HG03175 (cell line): ENCODE data around the gene ABI1.

Experiments
- ATAC-seq: cut with Tn5 transposase; IDR thresholded peaks from one replicate; pipeline ENCODE4 v1.9.1; 2021; ENCODE audit warnings: mild to moderate bottlenecking, moderate library complexity; ENCODE audit not compliant: unreplicated experiment

The ABI1 gene

DNA sequence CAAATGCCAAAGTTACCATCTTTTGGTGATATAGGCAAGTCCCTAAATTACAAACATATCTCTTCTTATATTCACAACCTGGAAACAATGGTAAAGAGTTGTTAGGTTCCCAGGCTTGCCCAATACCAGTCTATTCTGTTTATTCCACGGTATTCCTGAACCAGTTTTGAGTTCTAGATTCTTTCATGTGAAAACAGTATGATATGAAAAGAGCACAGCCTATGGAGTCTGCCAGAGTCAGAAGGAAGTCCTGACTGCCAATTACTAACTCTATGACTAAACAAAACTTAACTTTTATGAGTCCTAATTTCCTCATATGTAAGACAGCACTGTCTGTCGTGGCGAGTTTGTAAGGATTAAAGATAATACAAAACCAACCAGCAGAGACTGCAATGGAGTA, 5.6 kb downstream of the ABI1 start:
- ATAC-seq, result no peak

DNA sequence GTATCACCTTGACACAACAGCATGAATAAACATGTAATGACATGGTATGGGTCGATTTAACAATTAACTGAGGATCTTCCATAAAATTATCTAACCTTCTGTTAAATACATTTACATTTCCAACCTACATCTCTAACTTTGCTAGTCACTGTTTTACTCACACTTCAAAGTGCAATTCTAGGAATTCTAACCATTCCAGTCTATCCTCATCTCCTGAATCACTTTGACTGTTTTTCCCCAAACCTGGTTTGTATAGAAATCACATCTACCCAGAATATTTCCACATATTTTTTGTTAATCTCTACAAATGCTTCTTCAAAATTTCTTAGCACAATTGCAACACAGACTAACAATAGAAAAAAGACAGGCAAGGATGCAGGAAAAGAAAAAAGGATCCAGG, 6.2 kb downstream of the ABI1 start:
- ATAC-seq, result no peak

DNA sequence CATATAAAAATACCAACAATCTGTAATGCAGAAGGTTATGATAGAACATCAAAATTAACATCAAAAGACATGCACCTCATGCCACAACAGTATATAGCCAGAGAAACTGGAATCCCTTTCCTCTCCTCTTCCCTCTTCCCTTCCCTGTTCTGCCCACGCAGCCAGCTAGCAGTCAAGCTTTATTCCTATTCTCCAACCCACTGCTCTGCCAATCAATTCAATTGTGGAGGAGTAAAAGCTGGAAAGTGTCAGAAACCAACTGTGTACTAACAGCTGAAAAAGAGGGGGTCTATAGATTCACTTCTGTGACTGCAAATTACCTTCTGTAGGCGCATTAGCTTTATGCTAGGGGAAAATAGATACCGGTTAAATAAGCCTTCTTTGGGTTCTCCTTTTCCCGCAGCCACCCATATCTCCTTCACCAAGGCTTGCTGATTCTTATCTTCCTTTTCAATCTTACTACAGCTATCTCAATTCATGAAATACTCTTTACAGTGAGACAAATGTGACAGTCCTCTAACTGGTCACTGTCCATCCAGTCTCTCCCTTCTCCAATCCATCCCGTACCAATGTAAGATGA, 16.3 kb downstream of the ABI1 start:
- no peak for ATAC-seq

DNA sequence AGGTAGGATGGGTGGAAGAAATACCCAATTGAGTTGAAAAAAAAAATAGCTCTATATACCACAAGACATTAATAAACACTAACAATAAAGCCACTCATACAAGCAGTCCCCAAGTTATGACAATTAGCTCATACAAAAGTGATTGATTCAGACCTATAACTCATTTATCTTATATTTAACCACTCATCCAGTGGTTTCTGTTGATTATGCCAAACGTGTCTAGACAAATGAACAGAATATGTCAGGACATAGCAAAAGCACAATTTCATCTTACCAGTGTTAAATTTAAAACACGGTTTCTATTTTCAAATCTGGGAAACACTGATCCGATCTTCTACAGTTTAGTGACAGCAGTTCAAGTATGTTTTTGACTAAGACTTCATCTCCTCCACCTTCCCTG, 17.0 kb downstream of the ABI1 start:
- no peak for ATAC-seq

DNA sequence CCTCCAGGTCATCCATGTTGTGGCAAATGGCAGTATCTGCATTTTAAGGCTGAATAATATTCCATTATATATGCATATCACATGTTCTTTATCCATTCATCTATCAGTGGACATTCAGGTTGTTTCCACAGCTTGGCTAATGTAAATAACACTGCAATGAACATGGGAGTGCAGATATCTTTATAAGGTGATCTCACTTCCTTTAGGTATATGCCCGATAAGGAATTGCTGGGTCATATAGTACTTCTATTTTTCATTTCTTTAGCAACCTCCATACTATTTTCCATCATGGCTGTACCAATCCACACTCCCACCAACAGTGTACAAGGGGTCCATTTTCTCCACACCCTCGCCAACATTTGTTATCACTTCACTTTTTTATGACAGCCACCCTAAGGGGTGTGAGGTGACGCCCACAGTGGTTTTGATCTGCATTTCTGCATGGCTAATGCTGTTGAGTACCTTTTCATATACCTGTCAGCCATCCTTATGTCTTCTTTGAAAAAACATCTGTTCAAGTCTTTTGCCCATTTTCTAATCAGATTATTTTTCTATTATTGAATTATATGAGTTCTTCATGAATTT, 18.9 kb downstream of the ABI1 start:
- ATAC-seq, result no peak

DNA sequence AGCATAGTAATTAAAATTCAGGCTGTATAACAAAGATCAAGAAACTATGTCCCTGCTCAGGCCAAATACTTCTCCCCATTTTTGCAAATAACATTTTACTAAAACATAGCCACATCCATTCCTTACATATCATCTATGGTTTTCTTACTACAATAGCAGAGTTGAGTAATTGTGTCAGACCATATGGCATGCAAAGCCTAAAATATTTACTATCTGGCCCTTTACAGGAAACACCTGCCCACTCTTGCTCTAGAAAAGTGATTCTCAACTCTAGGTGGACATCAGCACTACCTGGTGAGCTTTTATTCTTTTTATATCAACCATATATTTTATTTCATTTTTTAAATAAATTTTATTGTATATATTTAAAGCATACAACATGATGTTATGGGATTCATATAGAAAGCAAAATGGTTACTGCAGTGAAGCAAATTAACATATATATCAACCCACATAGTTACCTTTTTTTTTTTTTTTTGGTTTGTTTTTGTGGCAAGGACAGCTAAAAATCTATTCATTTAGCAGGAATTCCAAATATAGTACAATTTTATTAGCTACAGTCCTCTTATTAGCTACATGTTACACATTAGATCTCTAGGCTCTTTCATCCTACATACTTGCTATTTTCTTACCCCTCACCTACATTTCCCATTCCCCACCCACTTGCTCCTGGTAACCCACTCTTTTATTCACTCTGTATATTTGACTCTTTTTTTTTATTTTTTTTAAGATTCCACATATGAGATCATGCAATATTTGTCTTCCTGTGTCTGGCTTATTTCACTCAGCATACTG, 19.6 kb downstream of the ABI1 start:
- no peak for ATAC-seq

DNA sequence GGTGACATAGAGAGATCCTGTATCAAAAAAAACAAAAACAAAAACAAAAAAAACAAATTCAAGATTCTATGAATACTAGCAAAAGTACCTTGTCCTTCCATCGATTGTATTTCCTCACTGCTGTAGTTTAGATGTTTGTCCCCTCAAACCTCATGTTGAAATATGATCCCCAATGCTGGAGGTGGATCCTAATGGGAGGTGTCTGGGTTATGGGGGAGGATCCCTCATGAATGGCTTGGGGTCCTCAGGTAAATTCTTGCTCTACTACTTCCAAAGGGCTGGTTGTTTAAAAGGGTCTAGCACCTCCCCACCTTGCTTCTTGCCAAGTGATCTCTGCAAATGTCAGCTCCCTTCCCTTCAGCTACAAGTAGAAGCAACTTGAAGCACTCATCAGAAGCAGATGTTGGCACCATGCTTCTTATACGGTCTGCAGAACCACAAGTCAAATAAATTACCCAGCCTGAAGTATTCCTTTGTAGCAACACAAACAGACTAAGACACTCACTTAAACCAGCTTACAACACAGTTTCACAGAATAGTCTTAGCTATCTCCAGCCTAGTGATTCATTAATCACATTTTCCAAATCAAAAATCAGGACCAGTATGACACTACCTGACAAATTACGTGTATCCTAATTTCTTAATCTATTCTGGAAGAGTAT, 20.7 kb downstream of the ABI1 start:
- no peak for ATAC-seq

DNA sequence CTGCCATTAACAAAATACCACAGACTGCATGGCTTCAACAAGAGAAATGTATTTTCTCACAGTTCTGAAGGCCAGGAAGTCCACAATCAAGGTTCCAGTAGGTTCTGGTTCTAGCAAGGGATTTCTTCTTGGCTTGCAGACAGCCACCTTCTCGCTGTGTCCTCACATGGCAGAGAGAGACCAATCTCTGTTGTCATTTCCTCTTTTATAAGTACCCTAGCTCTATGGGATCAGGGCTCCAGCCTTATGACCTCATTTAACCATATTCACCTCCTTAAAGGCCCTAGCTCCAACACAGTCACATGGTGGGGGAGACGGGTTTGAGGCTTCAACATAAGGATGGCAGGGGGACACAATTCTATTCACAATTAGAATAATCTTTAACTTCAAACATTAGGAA, 23.6 kb downstream of the ABI1 start:
- ATAC-seq, result no peak

DNA sequence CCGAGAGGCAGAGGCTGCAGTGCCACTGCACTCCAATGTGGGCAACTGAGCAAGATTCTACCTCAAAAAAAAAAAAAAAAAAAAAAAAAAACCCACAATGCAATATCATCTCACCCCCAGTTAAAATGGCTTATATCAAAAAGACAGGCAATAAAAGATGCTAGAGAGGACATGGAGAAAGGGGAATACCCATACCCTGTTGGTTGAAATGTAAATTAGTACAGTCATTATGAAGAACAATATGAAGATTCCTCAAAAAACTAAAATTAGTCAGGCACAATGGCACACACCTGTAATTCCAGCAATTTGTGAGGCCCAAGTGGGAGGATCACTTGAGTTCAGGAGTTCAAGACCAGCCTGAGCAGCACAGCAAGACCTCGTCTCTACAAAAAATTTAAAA, 25.7 kb downstream of the ABI1 start:
- no peak for ATAC-seq

DNA sequence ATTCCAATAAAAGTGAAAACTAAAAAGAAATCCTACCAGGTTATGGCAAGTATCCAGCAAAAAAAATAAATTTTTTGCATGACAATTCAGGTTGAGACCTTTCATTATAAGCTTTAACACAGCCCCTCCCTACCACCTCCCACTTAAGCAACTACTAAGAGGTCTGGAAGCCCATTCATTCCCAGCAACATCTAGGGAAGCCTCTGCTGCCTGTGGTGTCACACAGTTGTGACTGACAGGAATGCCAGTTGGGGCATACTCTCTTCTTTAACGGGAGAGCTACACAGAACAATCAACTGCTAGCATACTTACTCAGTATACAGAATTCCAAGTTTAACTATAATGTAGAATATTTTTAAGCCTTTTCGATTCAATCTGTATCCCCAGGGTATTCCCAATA, 27.8 kb downstream of the ABI1 start:
- ATAC-seq, result no peak

DNA sequence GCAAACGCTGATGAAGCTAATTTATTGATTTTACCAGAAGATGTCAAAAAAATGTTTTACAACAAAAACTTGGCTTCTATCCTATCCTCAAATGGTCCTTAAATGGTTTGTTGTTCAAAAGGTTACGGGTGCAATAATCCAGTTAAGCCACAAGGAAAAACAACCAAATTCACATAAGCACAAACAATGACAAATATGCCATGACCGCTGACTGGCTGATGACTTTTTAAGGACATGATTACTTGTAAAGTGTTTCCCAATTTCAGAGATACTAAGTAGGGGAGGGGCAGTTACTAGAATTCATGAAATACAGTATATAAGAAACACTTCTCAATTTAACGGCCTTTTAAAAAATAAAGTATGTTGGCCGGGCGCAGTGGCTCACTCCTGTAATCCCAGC, 28.8 kb downstream of the ABI1 start:
- no peak for ATAC-seq

DNA sequence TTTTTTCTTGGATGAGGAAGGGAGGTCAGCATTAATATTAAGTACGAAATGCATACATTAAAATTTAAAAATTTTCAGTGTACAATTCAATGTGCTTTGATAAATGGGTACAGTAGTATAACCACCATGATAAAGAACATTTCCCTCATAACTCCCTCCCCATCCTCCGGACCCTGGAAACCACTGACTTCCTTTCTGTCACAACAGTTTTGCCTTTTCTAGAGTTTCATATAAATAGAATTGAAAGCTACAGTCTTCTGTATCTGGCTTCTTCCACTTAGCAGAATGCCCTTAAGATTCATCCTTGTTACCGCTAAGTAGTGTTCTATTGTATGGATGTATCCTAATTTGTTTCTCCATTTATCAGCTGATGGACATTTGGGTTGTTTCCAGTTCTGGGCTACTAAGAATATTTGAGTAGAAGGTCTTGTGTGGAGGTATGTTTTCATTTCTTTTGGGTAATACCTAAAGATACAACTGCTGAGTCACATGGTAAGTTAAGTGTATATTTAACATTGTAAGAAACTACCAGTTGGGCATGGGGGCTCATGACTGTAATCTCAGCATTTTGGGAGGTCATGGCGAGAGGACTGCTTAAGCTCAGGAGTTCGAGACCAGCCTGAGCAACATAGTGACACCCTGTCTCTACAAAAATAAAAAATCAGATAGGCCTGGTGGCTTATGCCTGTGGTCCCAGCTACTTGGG, 30.8 kb downstream of the ABI1 start:
- no peak for ATAC-seq

DNA sequence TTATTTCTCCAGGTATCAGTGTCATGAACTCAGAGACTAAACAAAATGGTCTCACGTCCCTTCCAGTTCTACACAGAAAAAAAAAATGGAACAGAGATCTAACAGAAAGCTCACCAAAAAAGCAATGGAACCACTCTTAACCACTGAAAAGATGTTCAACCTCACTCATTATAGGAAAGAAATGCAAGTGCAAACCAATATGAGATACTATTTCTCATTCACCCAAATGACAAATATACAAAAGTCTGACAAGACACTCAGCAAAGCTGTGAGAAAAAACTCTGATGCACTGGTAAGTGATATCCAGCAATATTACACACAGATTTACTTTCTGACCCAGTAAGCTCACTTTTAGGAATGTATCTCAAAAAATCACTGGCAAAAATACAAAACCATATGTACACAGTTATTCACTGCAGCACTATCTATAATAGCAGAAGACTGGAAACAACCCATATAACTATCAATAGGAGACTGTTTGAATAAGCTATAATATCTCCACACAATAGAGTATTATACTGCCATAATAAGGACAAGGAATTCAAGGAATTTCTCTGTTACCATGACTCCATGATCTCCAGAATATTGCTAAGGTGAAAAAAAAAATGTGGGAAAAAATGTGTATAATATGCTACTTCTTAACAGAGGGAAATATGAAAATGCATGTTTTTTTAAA, 36.6 kb downstream of the ABI1 start:
- ATAC-seq, result no peak

DNA sequence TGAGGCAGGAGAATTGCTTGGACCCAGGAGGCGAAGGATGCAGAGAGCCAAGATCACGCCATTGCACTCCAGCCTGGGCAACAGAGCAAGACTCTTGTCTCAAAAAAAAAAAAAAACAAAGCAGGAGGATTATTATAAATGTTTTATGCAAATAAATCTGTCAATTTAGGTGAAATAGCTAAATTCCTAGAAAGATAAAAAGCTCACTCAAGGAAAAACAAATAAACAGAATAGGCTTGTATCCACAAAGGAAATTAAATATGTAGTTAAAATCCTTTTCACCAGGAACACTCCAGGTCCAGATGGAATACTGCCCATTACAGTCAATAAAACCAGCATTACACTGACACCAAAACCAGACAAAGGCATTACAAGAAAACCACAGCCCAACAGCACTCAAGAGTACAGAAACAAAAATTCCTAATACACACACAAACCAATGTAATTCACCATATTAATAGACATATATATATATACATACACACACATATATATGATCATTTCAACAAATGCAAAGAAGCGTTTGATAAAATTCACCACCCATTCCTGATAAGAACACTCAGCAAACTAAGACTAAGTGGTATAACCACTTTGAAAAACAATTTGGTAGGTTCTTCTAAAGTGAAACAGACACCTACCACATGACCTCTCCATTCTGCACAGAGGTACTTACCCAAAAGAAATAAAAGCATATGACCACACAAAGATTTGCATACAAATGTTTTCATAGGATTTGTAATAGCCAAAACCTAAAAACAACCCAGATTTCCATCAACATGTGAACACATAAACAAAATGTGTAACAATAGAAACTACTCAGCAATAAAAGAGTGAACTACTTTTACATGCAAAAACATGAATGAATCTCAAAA, 38.8 kb downstream of the ABI1 start:
- no peak for ATAC-seq

DNA sequence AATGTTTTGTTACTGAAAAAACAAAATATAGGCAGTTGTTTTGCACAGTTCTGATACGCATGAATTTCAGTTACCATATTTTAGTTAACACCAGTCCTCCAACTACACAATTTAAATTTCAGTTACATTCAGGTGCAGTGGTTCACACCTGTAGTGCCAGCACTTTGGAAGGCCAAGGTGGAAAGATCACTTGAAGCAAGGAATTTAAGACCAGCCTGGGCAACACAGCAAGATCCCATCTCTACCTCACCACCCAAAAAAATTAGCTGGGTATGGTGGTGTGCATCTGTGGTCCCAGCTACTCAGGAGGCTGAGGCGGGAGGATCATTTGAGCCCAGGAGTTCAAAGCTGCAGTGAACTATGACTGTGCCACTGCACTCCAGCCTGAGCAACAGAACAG, 45.3 kb downstream of the ABI1 start:
- ATAC-seq, result no peak

DNA sequence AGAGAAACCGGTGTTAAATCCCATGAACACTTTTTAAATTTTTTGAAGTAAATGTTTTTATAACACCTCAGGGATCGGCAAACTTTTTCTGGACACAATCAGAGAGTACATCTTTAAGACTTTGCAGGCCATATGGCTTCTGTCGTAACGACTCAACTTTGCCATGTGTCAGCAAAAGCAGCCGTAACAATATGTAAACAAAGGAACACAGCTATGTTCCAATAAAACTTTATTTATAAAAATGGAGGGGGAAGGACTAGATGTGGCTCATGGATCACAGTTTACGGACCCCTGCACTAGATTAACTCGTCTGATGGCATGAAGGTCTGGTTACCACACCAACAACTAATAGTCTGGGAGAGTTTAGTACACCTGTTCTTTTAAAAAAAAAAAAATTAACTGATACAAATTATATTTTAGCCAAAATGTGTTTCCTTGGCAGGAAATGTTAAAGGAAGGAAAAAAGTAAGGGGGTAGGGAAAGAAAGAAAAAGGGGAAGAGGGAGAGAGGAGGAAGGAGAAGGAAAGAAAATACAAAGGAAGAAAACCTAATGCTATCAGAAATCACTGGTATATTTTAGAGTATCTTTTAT, 50.2 kb downstream of the ABI1 start:
- no peak for ATAC-seq

DNA sequence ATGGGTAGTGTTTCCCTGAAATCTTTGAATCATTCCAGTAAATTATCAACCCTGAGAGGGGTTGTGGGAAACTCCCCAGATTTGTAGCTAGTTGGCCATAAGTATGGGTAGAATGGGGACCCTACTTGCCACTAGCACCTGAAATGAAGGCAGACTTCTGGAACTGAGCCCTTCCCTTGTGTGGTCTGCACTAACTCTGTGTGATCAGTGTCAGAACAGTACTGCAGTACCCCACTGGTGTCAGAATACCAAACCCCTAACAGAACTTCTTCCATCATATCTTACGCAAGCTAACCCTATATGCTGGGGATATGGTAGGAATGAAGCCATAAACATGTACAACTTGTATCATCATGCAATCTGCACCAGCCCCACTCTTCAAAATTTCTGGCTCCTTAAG, 50.8 kb downstream of the ABI1 start:
- no peak for ATAC-seq

DNA sequence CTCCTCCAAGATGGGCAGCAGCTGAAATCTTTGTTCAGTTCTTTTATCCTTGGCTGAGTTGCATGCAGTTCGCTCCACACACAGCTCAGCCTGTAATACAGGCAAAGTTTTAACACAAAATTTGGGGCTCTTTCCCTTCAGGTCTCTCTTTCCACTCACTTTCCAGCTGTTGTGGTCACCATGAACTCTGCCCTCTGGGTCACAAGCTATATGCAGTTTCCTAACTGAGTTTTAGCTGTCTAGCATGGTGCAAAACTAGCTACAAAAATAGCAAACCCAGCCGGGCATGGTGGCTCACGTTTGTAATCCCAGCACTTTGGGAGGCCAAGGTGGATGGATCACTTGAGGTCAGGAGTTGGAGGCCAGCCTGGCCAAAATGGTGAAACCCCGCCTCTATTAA, 53.2 kb downstream of the ABI1 start:
- ATAC-seq, result no peak

DNA sequence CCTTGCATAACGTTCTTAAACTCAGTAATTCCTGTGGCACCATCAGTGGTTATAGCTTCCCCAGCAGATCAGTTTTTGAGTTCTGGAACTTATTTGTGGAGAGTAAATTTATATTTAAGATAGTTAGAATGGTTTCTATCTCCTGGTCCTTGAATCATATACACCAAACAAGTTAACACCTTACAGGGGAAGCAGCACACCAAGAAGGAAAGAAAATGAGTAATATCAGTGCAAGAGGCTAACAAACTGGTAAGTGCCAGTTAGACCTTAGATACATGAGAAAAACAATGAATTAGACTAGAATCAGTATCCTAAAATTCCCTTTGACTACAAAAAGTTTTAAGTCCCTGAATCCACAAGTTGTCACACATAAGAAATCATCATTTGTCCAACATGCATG, 54.2 kb downstream of the ABI1 start:
- ATAC-seq, result no peak
